MM.1S (cell line): ENCODE results near the gene TMEM179.

Experiments used
- DNase-seq: peaks from one replicate; pipeline ENCODE4 v3.0.0-alpha.2; 2015
- H2AFZ ChIP-seq: fragments of 300-600 bp; sonication (generic); 2 replicates; pipeline ENCODE4 v1.6.0; 2016; ENCODE audit warnings: antibody characterized with exemption, low read length
- H3F3A ChIP-seq: fragments of 300-600 bp; sonication (generic); 2 replicates; pipeline ENCODE4 v1.6.1; 2016; ENCODE audit warnings: mild to moderate bottlenecking, antibody characterized with exemption, low read length, moderate library complexity, mixed read lengths; ENCODE audit not compliant: insufficient read depth
- H3K27ac ChIP-seq: fragments of 300-600 bp; sonication (generic); 2 replicates; pipeline ENCODE4 v1.5.1; 2016; ENCODE audit warnings: mild to moderate bottlenecking, low read length
- H3K27me3 ChIP-seq: fragments of 300-600 bp; sonication (generic); replicated peaks from 2 replicates; pipeline ENCODE4 v1.6.0; 2016; ENCODE audit warnings: low read length; ENCODE audit not compliant: insufficient read depth
- H3K36me3 ChIP-seq: fragments of 300-600 bp; sonication (generic); replicated peaks from 2 replicates; pipeline ENCODE4 v1.6.1; 2016; ENCODE audit warnings: mild to moderate bottlenecking, low read length, mixed read lengths; ENCODE audit not compliant: insufficient read depth
- H3K4me1 ChIP-seq: fragments of 300-600 bp; sonication (generic); 2 replicates; pipeline ENCODE4 v1.6.1; 2016; ENCODE audit warnings: low read length, mixed read lengths
- H3K4me2 ChIP-seq: fragments of 300-600 bp; sonication (generic); 2 replicates; pipeline ENCODE4 v1.6.0; 2016; ENCODE audit warnings: low read depth, low read length
- H3K4me3 ChIP-seq: fragments of 300-600 bp; sonication (generic); 2 replicates; pipeline ENCODE4 v1.5.1; 2016; ENCODE audit warnings: low read length, mixed read lengths
- H3K79me2 ChIP-seq: fragments of 300-600 bp; sonication (generic); 2 replicates; pipeline ENCODE4 v1.6.1; 2016; ENCODE audit warnings: mixed run types, low read length, mixed read lengths
- H3K9ac ChIP-seq: fragments of 300-600 bp; sonication (generic); 2 replicates; pipeline ENCODE4 v1.6.1; 2016; ENCODE audit warnings: low read length, mixed read lengths
- H3K9me2 ChIP-seq: fragments of 300-600 bp; sonication (generic); replicated peaks from 2 replicates; pipeline ENCODE4 v1.6.1; 2016; ENCODE audit warnings: mild to moderate bottlenecking, low read length, mixed read lengths; ENCODE audit not compliant: insufficient read depth
- H3K9me3 ChIP-seq: fragments of 300-600 bp; sonication (generic); replicated peaks from 2 replicates; pipeline ENCODE4 v1.6.1; 2016; ENCODE audit warnings: mild to moderate bottlenecking, low read length, mixed read lengths; ENCODE audit not compliant: insufficient read depth
- H4K20me1 ChIP-seq: fragments of 300-600 bp; sonication (generic); 2 replicates; pipeline ENCODE4 v1.6.1; 2016; ENCODE audit warnings: mild to moderate bottlenecking, low read length, moderate library complexity, mixed read lengths; ENCODE audit not compliant: insufficient read depth
- CTCF ChIP-seq: fragments of 300-600 bp; sonication (generic); IDR thresholded peaks from 2 replicates; pipeline ENCODE4 v1.5.1; 2016; ENCODE audit warnings: antibody characterized with exemption, low read length, mixed read lengths
- EZH2 ChIP-seq: fragments of 300-600 bp; sonication (generic); optimal IDR thresholded peaks from 2 replicates; pipeline ENCODE3; 2017; ENCODE audit warnings: low read depth, mild to moderate bottlenecking, antibody characterized with exemption, low read length, mixed read lengths
- EZH2phosphoT487 ChIP-seq: fragments of 300-600 bp; sonication (generic); IDR thresholded peaks from 2 replicates; pipeline ENCODE4 v1.6.1; 2018; ENCODE audit warnings: antibody characterized with exemption, low read length

TMEM179 gene

GRCh38 chr14:104600805-104601204 is 3.8 kb downstream of the TMEM179 start:
- Histone ChIP-seq H2AFZ (no peak overlapping the region), H3K9ac (no peak overlapping the region), H4K20me1 (no peaks in the 10 kb centered on the region), H3K9me3 (no peaks in the 10 kb centered on the region), H3K79me2 (no peaks in the 10 kb centered on the region), H3K9me2 (no peaks in the 10 kb centered on the region), H3K27me3 (no peaks in the 10 kb centered on the region; the same call in 1 of the 2 replicates), H3K36me3 (no peaks in the 10 kb centered on the region), H3K4me2 (no peak overlapping the region), H3K4me3 (no peak overlapping the region), H3F3A (no peaks in the 10 kb centered on the region), H3K27ac (no peak overlapping the region), H3K4me1 (no peaks in the 10 kb centered on the region)
- TF ChIP-seq EZH2 (no peak), CTCF (no peak), EZH2phosphoT487 (no peak)
- DNase-seq, result no peak

- H3K27ac ChIP-seq, result no peak overlapping the region
- no peak overlapping the region for H2AFZ ChIP-seq
- H3K79me2 ChIP-seq, result no peaks in the 10 kb centered on the region
- H3K4me1 ChIP-seq, result no peaks in the 10 kb centered on the region
- DNase-seq, result no peak
- H3K9me3 ChIP-seq, result no peaks in the 10 kb centered on the region
- H3K4me3 ChIP-seq, result no peak overlapping the region
- no peaks in the 10 kb centered on the region for H3K36me3 ChIP-seq
- no peak overlapping the region for H3K9ac ChIP-seq
- no peak overlapping the region for H3K4me2 ChIP-seq
- H3K9me2 ChIP-seq, result no peaks in the 10 kb centered on the region
- TF ChIP-seq EZH2phosphoT487, result no peak
- TF ChIP-seq CTCF, result no peak
- TF ChIP-seq EZH2, result no peak
- no peaks in the 10 kb centered on the region; the same call in 1 of the 2 replicates for H3K27me3 ChIP-seq
- no peaks in the 10 kb centered on the region for H4K20me1 ChIP-seq
- H3F3A ChIP-seq, result no peaks in the 10 kb centered on the region
Observed at GRCh38 chr14:104600141-104600643, 4.4 kb downstream of the TMEM179 start.

- Histone ChIP-seq H3K9me3 (no peaks in the 10 kb centered on the region), H3K9me2 (no peaks in the 10 kb centered on the region), H3K4me1 (no peaks in the 10 kb centered on the region), H3F3A (no peaks in the 10 kb centered on the region), H4K20me1 (no peaks in the 10 kb centered on the region), H3K36me3 (no peaks in the 10 kb centered on the region), H2AFZ (no peak overlapping the region), H3K9ac (no peak overlapping the region), H3K79me2 (no peaks in the 10 kb centered on the region), H3K4me3 (no peak overlapping the region), H3K4me2 (no peak overlapping the region), H3K27me3 (no peaks in the 10 kb centered on the region; the same call in 1 of the 2 replicates), H3K27ac (no peak overlapping the region)
- no peak for DNase-seq
- TF ChIP-seq CTCF (no peak), EZH2phosphoT487 (no peak), EZH2 (no peak)
Observed at GRCh38 chr14:104599446-104599845, 5.1 kb downstream of the TMEM179 start.
